Lung (tissue), 12 donors: ENCODE results near the gene PDHX. TPM values are rescaled to one million over a fixed set of nuclear protein-coding genes. Genes with fewer than 3 reads are reported as not detected.

Experiments used
- ATAC-seq: fragments of 200-7000 bp; cut with Tn5 transposase; one replicate; pipeline ENCODE4 v1.9.1; 2020; ENCODE audit warnings: moderate number of reproducible peaks; ENCODE audit not compliant: insufficient read depth, low FRiP score
- DNase-seq, 3 donors: peaks; one replicate each; pipeline ENCODE4 v3.0.0-alpha.2; 2013 to 2017
- H3K27ac ChIP-seq, 2 donors: one replicate each; pipeline ENCODE4 v1.5.1; 2013; ENCODE audit warnings: mild to moderate bottlenecking in 2 of 2, moderate library complexity in 2 of 2, control low read depth in 1 of 2, inconsistent platforms in 1 of 2, low read depth in 1 of 2, low read length in 1 of 2
- H3K27me3 ChIP-seq, 3 donors: one replicate each; pipeline ENCODE4 v1.5.1; 2013; ENCODE audit warnings: low read length in 2 of 3; ENCODE audit not compliant: control insufficient read depth in 3 of 3, insufficient read depth in 3 of 3
- H3K36me3 ChIP-seq, 4 donors: one replicate each; pipeline ENCODE4 v1.5.1; 2013; ENCODE audit warnings: low read length in 4 of 4, mild to moderate bottlenecking in 1 of 4, moderate library complexity in 1 of 4; ENCODE audit not compliant: control insufficient read depth in 4 of 4, insufficient read depth in 4 of 4
- H3K4me1 ChIP-seq, 5 donors: one replicate each; pipeline ENCODE4 v1.5.1; 2013; ENCODE audit warnings: low read length in 5 of 5, mild to moderate bottlenecking in 2 of 5, moderate library complexity in 1 of 5; ENCODE audit not compliant: control insufficient read depth in 5 of 5, insufficient read depth in 5 of 5
- H3K4me3 ChIP-seq: one replicate; pipeline ENCODE4 v1.5.1; 2013; ENCODE audit warnings: mild to moderate bottlenecking, control low read depth, moderate library complexity
- H3K9ac ChIP-seq, 2 donors: one replicate each; pipeline ENCODE4 v1.5.1; 2013; ENCODE audit warnings: low read length in 2 of 2, control low read depth in 1 of 2; ENCODE audit not compliant: insufficient read depth in 1 of 2
- H3K9me3 ChIP-seq, 4 donors: one replicate each; pipeline ENCODE4 v1.5.1; 2013; ENCODE audit warnings: low read length in 3 of 4, mild to moderate bottlenecking in 1 of 4, moderate library complexity in 1 of 4; ENCODE audit not compliant: control insufficient read depth in 4 of 4, insufficient read depth in 3 of 4
- CTCF ChIP-seq: IDR thresholded peaks from 2 replicates; pipeline ENCODE4 v1.5.1; 2012; ENCODE audit warnings: mild to moderate bottlenecking; ENCODE audit errors: control extremely low read depth, extremely low read depth
- WGBS, 2 donors: extraction: QIAGEN DNeasy Blood & Tissue Kit; methylation state at CpG; one replicate each; pipeline ENCODE4 v1.1.7; 2013; 5-methylcytosine and 5-hydroxymethylcytosine counted together
- polyA plus RNA-seq, 2 donors: library from polyadenylated mRNA; stranded (reverse); fragments of 200-250 nt; gene quantifications; one replicate each; pipeline ENCODE4 v1.2.1, GENCODE V29; 2013
- total RNA-seq, 2 donors: library from RNA; depleted of rRNA in 1 of 2; stranded (reverse); fragments of >200 nt in 1 of 2; gene quantifications; one replicate each; pipeline ENCODE4 v1.2.1, GENCODE V29; 2014 to 2021
- donor health status: control.
- donor health status: control.
- donor health status: Bipolar disorder and iron deficiency.
- donor health status: healthy.
- donor health status: DM: yes; HTN: yes; CAD: no.

The PDHX gene
- total and polyA plus RNA-seq, 4 donors, result 18.5 to 37.5 (median 23.8) TPM

DNA sequence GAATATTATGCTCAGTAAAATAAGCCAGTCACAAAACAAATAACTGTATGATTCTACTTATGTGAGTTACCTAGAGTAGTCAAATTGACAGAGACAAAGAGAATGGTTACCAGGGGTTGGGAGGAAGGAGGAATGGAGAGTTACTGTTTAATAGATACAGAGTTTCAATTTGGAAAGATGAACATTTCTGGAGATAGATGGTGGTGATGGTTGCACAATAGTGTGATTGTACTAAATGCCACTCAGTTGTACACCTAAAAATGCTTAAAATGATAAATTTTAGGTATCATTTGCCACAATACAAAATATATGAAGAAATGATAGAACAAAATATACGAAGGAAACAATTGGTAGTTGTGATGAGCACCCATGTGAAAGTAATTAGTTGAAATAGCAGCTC is 43.4 kb downstream of the PDHX start:
- H3K36me3 ChIP-seq, result peaks cover 0 to 10% (median 0%) of the 10 kb centered on the region in 4 donors
- peaks cover 0 to 2% (median 0%) of the 10 kb centered on the region in 5 donors for H3K4me1 ChIP-seq
- H3K27me3 ChIP-seq, result no peaks in the 10 kb centered on the region
- no peak for TF ChIP-seq CTCF
- H3K9ac ChIP-seq, result no peak overlapping the region
- 98 to 100% methylated on average over 1 of the region's 1 CpG for WGBS, 2 donors
- no peak overlapping the region for H3K27ac ChIP-seq
- ATAC-seq (no peak), DNase-seq (no peak)
- no peak overlapping the region for H3K4me3 ChIP-seq
- H3K9me3 ChIP-seq, result no peaks in the 10 kb centered on the region

GRCh38 chr11:34960277-34960676 is 43.9 kb downstream of the PDHX start:
- DNase-seq (peak in 1 of 3 donors; percentile 13), ATAC-seq (no peak)
- Histone ChIP-seq H3K4me1 (peaks cover 0 to 1% (median 0%) of the 10 kb centered on the region in 5 donors), H3K9ac (no peak overlapping the region), H3K27ac (no peak overlapping the region), H3K4me3 (no peak overlapping the region), H3K9me3 (peaks cover 0 to 2% (median 0%) of the 10 kb centered on the region in 4 donors), H3K36me3 (peaks cover 0 to 10% (median 0%) of the 10 kb centered on the region in 4 donors), H3K27me3 (no peaks in the 10 kb centered on the region)
- 70% methylated on average over 4 of the region's 4 CpGs for WGBS, 2 donors
- TF ChIP-seq CTCF, result no peak

DNA sequence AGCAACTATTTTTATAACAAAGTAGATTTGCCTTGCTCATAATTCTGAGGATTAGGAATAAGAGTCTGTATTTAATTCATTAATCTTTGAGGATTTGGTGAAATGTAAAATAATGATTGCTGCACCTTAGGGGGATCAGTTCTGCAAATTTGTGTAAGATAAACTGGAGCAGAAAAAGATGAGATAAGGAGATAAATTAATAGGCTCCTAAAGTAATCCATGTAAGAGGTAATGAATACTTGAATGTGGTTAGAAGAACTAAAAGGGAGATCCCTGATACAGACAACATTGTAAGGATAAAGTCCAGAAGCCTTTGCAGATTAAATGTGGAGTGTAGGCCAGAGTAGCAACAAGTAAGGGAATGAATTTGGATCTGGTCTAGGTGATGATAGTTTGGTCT is 45.6 kb downstream of the PDHX start:
- Histone ChIP-seq H3K4me3 (no peak overlapping the region), H3K27me3 (no peaks in the 10 kb centered on the region), H3K4me1 (peaks cover 0 to 1% (median 0%) of the 10 kb centered on the region in 5 donors), H3K9ac (no peak overlapping the region), H3K9me3 (peaks cover 0 to 2% (median 0%) of the 10 kb centered on the region in 4 donors), H3K27ac (no peak overlapping the region), H3K36me3 (peaks cover 1 to 10% (median 3%) of the 10 kb centered on the region in 4 donors)
- ATAC-seq (no peak), DNase-seq (no peak)
- no peak for TF ChIP-seq CTCF

DNA sequence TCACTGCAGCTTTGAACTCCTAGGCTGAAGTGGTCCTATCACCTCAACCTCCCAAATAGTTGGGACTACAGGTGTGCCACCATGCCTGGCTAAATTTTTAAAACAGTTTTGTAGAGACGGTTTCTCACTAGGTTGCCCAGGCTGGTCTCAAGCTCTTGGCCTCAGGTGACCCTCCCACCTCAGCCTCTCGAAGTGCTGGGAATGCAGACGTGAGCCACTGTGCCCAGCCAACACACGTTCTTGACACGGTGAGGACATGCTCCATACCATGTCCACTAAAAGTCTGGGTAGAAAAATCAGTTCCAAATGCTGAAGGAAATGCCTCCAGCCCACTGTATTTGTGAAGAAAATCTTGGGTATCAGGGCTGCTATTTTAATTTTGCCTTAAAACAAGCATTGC is 46.9 kb downstream of the PDHX start:
- Histone ChIP-seq H3K9me3 (peaks cover 0 to 2% (median 0%) of the 10 kb centered on the region in 4 donors), H3K9ac (no peak overlapping the region), H3K4me1 (peaks cover 0 to 1% (median 0%) of the 10 kb centered on the region in 5 donors), H3K36me3 (peaks cover 1 to 9% (median 6%) of the 10 kb centered on the region in 4 donors), H3K27me3 (no peaks in the 10 kb centered on the region), H3K4me3 (no peak overlapping the region), H3K27ac (no peak overlapping the region)
- WGBS, 2 donors, result 73 to 92% methylated on average over 5 of the region's 5 CpGs
- ATAC-seq, result no peak
- DNase-seq, result no peak
- no peak for TF ChIP-seq CTCF
